Activated naive CD4-positive, alpha-beta T cell treated with anti-CD3 and anti-CD28 coated beads, Interleukin-2, amount 50 U/mL, for 16 hours (primary cell): ENCODE data around the gene TSPAN15.
"Not testable (repeated sequence)": the region's sequence is repeated elsewhere in the genome, so short reads cannot be mapped to it uniquely, and the experiment has no call there.

Experiments used
- DNase-seq: peaks from one replicate; pipeline ENCODE4 v3.0.0-alpha.2; 2020

The TSPAN15 gene

DNA sequence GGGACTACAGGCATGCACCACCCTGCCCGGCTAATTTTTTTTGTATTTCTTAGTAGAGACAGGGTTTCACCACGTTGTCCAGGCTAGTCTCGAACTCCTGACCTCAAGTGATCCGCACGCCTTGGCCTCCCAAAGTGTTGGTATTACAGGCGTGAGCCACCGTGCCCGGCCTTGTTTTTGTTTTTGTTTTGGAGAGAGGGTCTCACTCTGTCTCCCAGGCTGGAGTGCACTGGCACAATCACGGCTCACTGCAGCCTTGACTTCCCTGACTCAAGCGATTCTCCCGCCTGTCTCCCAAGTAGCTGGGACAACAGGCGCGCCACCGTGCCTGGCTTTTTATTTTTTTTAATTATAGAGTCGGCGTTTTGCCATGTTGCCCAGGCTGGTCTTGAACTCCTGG lies 870 bp upstream of the TSPAN15 start:
- not testable (repeated sequence) for DNase-seq

DNA sequence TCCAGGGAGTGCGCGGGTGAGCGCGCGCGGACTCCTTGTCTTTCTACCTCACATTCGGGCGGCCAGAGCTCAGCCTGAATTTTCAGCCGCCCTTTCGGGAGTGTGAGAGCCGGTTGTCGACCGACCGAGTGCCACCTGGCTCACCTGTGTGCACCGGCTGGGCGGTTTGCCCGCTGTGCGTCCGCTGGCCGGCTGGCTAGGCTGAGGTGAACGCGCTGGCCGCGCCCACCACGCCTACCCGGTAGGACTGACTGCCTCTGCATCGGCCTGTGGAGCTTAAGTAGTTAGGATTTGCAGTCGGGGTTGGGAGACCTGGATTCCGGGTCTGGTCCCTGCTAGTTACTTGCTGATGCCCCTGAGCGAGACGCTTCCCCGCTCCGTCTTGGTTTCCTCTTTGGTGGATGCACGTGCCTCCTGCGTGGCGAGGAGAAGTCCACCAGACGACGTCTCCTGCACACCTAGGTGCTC lies 553 bp downstream of the TSPAN15 start:
- no peak for DNase-seq

DNA sequence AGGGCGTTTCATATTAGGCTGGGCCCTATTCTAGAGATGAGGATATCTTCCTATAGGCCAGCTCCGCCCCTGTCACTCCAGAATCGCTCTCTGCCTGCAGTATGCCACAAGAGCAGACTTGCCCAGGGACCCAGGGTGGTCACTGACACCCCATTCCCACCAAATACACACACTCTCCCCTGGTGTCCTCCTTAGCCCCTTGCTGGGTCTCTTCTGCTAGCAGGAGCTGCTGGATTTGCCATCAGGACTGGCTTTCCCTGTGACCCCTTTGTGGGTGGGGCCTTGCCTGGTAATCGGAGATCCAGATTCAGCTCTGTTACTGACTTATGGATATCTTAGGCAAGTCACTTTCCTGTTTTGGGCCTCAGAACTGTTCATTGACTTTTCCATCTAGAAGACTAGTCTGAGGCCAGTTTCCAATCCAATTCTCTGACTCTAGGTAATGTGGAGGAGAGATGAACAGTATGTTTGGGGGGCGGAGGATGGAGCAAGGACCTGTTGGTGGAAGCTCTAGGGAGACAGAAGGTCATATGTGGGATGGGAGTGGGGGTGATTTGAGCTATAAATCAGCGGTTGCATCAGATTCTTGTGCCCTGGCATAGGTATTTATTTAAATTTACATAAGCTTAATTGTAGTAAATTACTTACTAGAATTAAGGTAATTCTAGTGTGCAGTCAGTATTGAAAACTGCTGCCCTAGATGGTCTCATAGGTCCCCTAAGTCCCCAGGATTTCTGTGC lies 1.6 kb downstream of the TSPAN15 start:
- DNase-seq: no peak

DNA sequence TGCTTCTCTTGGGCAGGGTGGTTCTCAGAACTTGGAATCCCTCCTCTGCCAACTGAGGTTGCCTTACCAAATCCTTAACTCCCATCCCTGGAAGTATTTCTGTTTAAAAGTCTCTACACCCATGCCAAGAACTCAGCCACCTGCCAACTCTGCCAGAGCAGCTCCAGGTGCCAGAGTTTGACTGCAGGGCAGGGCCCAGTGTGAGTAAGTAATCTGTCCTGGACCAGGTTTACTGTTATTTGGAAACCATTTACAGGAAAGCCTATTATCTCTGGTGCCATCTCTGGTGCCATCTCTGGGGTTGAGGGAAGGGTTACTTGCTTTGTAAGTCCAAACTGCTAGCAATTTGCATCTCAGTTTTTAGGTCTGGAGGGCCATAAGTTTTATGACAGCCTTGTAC lies 2.5 kb downstream of the TSPAN15 start:
- DNase-seq: no peak

DNA sequence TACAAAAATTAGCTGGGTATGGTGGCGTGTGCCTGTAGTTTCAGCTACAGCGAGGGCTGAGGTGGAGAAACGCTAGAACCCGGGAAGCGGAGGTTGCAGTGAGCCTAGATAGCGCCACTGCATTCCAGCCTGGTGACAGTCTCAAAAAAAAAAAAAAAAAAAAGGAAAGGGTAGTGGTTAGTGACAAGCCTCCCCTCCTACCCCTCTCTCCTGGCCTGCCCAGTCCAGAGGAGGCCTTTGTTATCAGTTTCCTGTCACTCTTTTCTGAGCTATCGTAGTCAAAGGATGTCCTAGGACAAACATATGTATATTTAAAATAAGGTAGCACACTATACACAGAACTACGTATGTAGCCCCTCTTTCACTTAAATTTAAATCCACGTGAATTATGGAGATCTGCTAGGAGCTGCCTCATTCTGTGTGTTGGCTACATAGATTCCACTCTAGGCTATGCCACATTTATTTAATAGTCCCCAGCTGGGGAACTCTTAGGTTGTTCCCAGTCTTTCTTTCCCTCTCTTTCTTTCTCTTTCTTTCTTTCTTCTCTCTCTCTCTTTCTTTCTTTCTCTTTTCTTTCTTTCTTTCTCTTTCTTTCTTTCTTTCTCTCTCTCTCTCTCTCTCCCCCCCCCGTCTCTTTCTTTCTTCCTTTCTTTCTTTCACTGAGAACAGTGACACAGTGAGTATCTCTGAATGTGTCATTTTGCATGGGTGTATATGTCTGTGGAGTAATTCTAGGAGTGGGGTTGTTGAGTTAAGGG lies 3.9 kb downstream of the TSPAN15 start:
- no peak for DNase-seq

DNA sequence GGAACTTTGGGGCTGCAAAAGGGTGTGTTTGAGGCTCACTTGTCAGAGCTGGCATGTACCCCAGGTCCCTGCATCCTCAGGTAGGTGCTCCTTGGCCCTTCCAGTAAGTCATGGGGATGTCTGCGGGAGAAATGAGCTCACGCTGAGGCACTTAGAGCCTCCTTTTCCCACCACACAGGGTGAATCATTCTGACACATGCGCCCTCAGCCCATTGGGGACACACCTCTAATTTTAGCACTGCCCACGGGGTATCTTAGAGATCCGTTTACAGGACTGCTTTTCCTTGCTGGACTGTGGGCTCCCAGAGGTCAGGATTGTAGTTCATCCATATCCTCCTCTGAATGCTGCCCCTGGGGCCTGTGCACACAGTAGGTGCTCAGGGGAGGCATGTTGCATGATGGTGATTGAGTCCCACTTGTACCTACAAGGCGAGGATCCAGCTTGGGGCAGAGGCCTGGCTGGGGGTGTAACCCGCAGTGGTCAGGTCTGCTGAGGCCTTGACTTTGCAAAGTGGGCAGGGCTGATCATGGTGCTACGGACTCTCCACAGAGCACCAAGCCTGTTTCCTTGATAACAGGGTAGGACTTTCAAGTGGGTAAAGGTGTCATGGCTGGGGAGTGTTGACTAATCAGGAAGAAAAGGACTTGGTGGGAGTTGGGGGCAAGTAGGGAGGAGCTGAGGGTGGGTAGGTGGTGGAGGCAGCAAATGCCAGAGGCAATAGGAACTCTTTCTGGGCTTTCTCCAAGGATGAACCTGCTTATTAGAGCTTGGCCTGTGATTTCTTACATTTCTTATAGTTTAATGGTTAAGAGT lies 5.8 kb downstream of the TSPAN15 start:
- DNase-seq: no peak

DNA sequence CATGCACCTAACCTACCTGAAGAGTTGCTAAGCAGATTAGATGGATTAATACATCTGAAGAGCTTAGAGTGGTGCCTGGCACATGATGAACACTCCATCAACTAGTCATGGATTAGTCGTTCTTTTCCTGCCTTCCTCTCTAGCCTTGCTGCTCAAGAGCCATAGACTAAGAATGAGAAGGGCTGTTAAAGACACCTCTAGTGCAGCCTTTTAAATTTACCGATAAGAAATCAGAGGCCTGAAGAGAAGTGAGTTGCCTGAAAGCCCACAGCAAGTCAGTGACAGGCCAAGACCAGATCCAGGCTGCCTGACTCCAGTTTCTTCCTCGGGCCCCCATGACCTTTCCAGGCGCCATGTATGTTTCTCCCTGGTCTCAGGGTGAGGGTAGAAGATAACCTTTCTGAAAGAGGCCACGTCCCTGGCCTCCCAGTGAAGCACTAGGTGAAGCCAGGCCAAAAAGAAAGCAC lies 6.5 kb downstream of the TSPAN15 start:
- DNase-seq: no peak

DNA sequence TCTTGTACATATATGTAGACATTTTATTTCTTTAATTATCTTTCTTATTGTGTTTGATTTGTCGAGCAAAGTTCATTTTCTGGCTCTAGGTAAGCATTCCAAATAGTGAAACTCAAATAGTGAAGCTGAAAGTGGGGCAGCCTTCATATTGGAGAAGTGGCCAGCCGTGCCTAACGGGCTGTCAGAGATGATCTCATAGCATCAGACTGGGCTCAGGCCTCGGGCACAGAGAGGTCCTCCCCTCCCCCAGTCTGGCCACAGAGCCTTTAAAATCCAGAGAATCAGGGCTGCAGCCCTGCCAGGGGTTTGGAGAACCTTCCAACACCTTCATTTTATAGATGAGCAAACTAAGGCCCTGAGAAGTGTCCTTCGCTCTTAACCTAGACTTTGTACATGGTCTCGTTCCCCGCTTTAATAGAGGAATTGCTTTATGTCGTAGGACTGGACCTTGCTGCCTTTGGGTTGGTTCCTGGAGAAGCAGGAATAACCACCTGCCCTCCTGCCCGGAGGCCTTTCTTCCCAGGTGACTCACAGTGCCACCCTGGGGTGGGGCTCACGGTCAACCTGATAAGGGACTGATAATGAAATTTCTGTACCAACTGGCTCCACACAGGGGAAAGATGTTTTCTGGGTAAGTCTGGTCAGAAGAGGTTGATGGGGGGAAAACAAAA lies 7.3 kb downstream of the TSPAN15 start:
- DNase-seq: no peak

DNA sequence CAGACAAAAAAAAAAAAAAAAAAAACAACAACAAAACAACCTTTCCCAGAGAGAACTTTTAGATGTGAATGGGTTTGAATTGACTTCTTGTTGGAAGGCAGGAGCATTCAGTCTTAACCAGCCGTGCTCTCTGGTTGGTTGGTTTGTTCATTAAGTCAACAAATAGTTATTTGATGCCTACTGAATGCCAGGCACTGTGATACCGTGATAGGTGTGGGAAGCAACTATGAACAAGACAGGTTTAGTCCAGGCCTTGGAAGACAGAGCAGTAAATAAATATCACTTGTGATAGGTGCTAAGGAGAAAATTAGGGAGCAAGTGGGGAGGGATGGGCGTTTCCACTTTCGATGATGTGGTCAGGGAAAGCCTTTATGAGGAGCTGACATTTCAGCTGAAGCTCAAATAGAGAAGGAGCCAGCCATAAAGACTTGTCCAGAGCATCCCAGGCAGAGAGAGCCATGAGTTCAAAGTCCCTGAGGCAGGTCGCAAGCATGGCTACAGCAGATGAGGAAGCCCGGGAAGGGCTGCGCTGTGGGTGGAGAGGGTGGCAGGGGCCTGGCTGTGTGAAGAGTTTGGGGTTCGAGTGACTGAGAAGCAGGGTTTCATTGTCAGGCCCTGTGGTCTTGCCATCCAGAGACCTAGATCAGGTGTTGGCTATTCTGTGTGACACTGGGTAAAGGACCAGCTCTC lies 8.0 kb downstream of the TSPAN15 start:
- no peak for DNase-seq

DNA sequence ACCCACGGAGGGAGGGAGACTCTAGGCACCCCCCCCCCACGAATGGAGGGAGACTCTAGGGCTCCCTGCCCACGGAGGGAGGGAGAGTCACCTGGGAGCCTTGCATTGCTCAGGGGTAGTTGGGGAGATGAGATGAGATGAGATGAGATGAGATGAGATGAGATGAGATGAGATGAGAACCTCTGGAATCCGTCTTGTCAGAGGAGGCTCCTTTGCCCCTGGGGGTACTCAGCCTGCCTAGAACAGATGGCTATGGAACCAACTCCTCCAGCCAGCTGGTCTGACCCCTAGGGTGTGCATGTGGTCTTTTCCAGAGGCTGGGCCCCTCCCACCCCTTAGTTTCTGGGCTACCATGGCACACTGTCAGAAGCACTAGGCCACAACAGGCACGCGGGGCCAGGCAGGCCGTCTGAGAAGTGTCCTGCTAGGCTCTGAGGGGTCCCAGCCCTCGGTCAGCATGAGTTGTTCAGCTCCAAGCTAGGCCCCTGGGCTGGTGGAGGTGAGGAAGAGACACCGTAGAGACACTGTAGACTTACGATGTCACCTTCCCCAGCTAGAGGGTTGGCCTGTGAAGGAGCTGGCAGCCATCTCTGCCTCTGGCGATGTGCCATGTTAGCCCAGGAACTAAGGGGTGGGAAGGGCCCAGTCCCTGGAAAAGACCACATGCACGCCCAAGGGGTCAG lies 8.8 kb downstream of the TSPAN15 start:
- no peak for DNase-seq

DNA sequence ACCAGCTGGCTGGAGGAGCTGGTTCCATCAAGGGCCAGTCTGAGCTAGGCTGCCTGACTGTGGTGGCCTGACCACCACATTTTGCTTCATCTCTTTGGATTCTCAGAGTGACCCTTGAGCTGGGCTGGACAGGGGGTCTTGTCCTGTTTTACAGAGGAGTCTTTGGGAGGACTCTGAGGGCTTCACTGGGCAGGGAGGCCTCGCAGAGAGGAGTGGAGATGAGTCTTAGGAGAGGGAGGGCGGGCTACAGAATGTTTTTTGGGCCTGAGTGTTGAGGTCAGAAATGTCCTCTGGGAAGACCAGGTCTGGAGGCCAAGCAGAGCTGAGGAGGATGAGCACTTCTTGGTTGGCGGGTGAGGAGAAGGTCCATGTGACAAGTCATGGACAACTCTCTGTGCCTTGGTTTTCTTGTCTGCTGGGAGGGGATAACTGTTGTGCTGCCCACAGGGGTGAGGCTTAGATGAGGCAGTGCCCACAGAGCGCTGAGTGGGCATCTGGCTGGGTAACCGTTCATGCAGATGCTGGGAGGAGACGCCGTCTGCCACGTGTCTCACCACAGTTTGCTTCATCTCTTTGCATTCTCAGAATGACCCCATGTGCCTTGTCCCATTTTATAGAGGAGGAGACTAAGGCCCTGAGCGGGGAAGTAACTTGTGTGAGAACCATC lies 9.4 kb downstream of the TSPAN15 start:
- no peak for DNase-seq

DNA sequence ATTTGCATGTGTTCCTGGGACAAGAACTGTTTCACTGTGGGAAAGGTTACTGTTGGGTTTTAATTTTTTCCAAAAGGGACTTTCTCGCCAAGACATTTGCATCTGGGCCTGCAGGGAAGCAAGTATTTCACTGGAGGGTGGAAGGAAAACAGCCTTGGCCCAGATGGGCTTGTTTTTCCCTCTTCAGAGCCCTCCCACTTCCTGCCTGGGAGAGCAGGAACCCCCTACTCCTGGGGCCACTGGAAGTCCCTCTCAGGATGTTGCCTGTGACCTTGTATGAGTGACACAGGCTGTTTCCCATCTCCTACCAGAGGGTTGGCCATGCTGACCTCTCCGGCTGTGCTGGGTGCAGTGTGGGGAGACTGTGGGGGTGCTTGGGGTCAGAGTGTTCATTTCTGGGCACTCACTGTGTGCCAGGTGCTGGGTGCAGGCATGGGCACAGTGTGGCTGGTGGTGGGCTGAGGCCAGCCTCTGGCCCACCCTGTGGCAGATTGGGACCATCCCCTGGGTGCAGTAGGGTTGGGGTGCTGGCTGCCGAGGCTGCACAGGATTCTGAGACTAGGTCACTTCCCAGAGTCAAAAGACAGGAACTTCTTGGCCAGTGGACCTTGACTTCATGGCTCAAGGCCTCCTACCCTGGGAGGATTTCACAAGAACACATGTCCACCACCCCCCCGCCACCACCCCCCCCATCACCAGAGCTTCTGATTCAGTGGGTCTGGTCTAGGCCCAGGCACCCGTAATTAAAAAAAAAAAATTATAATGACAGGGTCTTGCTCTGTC lies 10.2 kb downstream of the TSPAN15 start:
- DNase-seq: no peak

DNA sequence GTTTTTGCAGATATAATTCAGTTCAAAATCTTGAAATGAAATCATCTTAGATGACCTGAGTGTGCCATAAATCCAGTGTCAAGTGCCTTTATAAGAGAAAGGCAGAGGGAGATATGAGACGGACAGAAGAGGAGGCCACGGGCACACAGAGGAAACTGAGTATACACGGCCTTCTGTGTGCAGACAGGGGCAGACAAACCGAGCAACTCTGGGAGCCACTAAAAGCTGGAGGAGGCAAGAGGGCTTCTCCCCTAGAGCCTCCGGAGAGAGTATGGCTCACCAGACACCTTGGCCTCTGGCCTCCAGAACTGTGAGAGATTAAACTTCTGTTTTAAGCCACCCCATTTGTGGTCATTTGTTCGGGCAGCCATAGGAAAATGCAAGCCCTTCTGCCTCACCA lies 12.6 kb downstream of the TSPAN15 start:
- no peak for DNase-seq

DNA sequence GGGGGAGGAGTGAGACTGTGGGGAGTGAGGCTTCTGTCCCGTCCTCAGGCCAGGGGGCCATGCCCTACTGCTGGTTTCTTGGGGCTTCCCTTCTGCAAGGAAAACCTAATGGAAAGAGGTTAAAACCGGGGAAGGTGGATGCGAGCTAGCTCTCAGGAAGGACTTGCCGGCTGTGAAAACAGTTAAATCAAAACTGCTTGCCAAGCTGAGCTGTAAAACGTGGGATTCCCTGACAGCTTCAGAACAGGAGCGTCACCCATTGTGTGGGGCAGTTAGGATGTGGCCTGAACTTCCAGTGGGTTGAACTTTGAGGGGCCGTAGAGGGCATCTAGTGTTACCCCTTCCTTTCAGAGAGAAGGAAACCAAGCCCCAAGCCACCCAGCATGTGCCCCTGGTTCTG lies 13.1 kb downstream of the TSPAN15 start:
- no peak for DNase-seq

DNA sequence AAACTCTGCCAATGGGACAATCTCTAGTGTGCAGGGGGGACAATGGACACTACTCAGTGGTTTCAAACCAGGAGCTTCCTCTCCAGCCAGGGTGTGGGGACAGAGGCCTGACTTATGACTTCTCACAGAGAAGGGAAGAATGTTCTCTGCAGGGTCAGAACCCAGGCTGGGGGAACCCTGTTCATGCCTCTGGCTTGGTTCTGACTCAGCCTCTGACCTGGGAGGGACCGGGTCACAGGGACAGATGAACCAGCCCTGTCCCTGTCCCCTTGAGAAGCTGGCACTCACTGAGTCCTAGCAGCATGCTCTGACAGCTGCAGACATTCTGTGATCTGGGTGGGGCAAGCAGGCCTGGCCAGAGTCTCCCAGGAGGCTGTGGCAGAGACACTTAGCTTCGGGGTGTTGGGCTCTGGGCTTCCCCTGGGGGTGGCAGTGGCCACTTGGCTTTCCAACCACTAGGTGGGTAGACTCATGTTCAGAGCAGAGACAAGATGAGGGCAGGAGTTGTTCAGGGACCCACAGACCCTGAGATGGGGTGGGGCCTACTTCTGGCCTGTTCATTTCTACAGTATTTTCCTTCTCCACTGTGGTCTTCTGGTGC lies 13.6 kb downstream of the TSPAN15 start:
- DNase-seq: no peak

DNA sequence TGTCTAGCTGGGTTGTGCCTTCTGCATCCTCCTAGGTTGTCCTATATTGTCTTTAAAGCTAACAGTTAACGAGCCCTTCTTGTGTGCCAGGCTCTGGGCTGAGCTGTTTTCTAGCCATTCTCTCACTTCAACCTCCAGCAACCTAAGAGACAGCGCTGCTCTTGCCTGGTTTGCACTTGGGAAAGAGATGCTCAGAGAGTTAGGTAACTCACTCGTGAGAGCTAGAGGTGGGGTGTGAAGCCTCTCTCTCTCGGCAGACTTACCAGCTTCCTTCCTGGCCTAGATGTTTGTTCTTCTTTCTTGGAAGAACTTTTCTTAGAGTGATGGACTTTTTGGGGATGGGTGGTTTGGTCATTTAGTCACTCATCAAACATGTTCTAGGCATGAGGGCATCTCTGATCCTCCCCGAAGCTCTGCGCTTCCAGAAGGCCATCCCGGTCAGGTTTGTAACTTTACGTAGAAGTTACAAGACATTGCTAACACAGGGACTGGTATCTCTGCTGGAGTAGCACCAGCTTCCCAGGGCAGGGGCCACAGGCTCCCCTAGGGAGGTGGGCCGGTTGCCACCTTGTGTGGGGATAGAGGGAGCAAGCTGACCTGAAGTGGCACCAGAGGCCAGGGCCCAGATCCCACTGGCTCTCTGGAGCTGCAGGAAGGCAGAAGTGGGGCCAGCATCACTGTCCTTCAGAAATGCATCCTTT lies 14.3 kb downstream of the TSPAN15 start:
- no peak for DNase-seq

DNA sequence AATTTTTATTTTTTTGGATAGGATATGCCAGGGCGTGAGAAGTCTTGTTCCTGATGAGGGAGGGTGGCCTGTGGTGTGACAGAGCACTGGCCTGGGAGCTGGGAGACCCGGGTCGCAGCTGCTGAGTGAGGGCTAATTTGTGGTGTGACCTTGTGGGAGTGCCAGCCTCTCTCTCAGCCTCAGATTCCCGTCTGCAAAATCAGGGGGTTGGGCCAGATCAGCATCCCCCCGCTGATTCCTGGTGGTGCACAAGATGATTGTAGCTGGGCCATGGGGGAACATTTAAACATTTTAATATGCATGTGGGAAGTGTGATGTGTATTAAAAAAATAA lies 14.9 kb downstream of the TSPAN15 start:
- DNase-seq: no peak

DNA sequence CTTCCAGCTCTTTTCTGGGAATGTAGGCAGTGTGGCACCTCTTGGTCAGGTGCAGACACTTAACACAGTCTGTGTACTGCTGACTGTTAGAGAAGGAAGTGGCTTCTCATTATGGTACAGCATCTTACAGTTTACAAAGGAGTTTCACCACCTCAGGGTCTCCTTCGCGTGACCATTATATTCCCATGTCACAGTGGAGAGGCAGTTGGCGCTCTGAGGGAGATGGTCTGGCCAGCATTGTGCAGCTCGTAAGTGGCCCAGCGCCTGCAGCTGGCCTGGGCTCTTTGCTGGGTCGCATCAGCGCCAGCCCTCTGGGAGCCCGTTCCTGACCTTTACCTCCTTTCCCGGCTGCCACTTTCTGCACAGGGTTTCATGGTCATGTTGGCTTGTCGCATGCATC lies 15.4 kb downstream of the TSPAN15 start:
- DNase-seq: no peak
